Loucy (cell line): ENCODE measurements around the gene NAT14.

Source experiments
- H2AFZ ChIP-seq: fragments of 200-600 bp; sonication (generic); 2 replicates; pipeline ENCODE4 v1.6.0; 2016; ENCODE audit warnings: antibody characterized with exemption, mild to moderate bottlenecking, low read length, moderate library complexity
- H3F3A ChIP-seq: fragments of 200-600 bp; 2 replicates; pipeline ENCODE4 v1.6.0; 2016; ENCODE audit warnings: antibody characterized with exemption, low read depth, mild to moderate bottlenecking
- H3K27me3 ChIP-seq: fragments of 200-600 bp; sonication (generic); 2 replicates; pipeline ENCODE4 v1.6.1; 2014; ENCODE audit warnings: low read length, mild to moderate bottlenecking; ENCODE audit not compliant: insufficient read depth, poor library complexity, severe bottlenecking
- H3K36me3 ChIP-seq: fragments of 200-600 bp; sonication (generic); 2 replicates; pipeline ENCODE4 v1.6.1; 2016; ENCODE audit warnings: low read length; ENCODE audit not compliant: insufficient read depth
- H3K4me1 ChIP-seq: fragments of 200-600 bp; sonication (generic); 2 replicates; pipeline ENCODE4 v1.5.1; 2014; ENCODE audit warnings: low read length, mild to moderate bottlenecking; ENCODE audit not compliant: insufficient read depth, poor library complexity, severe bottlenecking
- H3K4me2 ChIP-seq: fragments of 200-600 bp; sonication (generic); 2 replicates; pipeline ENCODE4 v1.6.0; 2014; ENCODE audit warnings: antibody characterized with exemption, low read length, low read depth, mild to moderate bottlenecking; ENCODE audit not compliant: poor library complexity, severe bottlenecking
- H3K4me3 ChIP-seq: fragments of 200-600 bp; sonication (generic); 2 replicates; pipeline ENCODE4 v1.5.1; 2014; ENCODE audit warnings: low read length, mild to moderate bottlenecking, mixed read lengths; ENCODE audit not compliant: poor library complexity, severe bottlenecking
- H3K79me2 ChIP-seq: fragments of 200-600 bp; sonication (generic); 2 replicates; pipeline ENCODE4 v1.6.1; 2014; ENCODE audit warnings: low read length; ENCODE audit not compliant: insufficient read depth
- H3K9ac ChIP-seq: fragments of 200-600 bp; sonication (generic); 2 replicates; pipeline ENCODE4 v1.6.0; 2014; ENCODE audit warnings: mild to moderate bottlenecking, low read depth, low read length, moderate library complexity; ENCODE audit not compliant: poor library complexity, severe bottlenecking
- H3K9me2 ChIP-seq: fragments of 200-600 bp; sonication (generic); replicated peaks from 2 replicates; pipeline ENCODE4 v1.6.1; 2016; ENCODE audit warnings: low read depth, low read length, mixed read lengths
- H3K9me3 ChIP-seq: fragments of 200-600 bp; sonication (generic); 2 replicates; pipeline ENCODE4 v1.6.1; 2014; ENCODE audit warnings: mild to moderate bottlenecking, antibody characterized with exemption, low read length, low read depth; ENCODE audit not compliant: insufficient read depth
- H4K20me1 ChIP-seq: fragments of 200-600 bp; sonication (generic); 2 replicates; pipeline ENCODE4 v1.6.0; 2014; ENCODE audit warnings: antibody characterized with exemption, low read length, mild to moderate bottlenecking; ENCODE audit not compliant: insufficient read depth, poor library complexity, severe bottlenecking
- CTCF ChIP-seq: fragments of 200-600 bp; sonication (generic); conservative IDR thresholded peaks from 2 replicates; pipeline ENCODE4 v1.5.1; 2014; ENCODE audit warnings: mild to moderate bottlenecking, antibody characterized with exemption, low read length
- EZH2phosphoT487 ChIP-seq: fragments of 200-600 bp; IDR thresholded peaks from 2 replicates; pipeline ENCODE4 v1.6.1; 2018; ENCODE audit warnings: antibody characterized with exemption, mild to moderate bottlenecking, moderate library complexity, borderline replicate concordance

Gene NAT14

GRCh38 chr19:55503502-55504251 lies 18.7 kb downstream of the NAT14 start:
- peak overlapping the region; percentile 69 for H3K4me3 ChIP-seq

GRCh38 chr19:55504252-55504603 lies 19.2 kb downstream of the NAT14 start:
- peak overlapping the region; percentile 86 for H2AFZ ChIP-seq
- peak overlapping the region; percentile 75 for H3K4me2 ChIP-seq

More at GRCh38 chr19:55503502-55504251, 18.7 kb downstream of the NAT14 start:
- no peaks in the 10 kb centered on the region for H3K27me3 ChIP-seq
- H2AFZ ChIP-seq, result peak overlapping the region; percentile 86
- no peaks in the 10 kb centered on the region for H4K20me1 ChIP-seq
- H3K4me1 ChIP-seq, result peaks cover 25% of the 10 kb centered on the region
- H3K4me2 ChIP-seq, result peak overlapping the region; percentile 75
- TF ChIP-seq EZH2phosphoT487 (no peak), CTCF (peak; percentile 94)
- H3K9ac ChIP-seq, result peak overlapping the region; percentile 77
- H3K36me3 ChIP-seq, result no peaks in the 10 kb centered on the region
- H3K9me2 ChIP-seq, result no peaks in the 10 kb centered on the region
- no peaks in the 10 kb centered on the region for H3K9me3 ChIP-seq
- peaks cover 25% of the 10 kb centered on the region for H3K79me2 ChIP-seq
- H3F3A ChIP-seq, result no peaks in the 10 kb centered on the region

GRCh38 chr19:55504981-55505380 lies 20.0 kb downstream of the NAT14 start:
- Histone ChIP-seq H3K9ac (no peak overlapping the region), H3K27me3 (no peaks in the 10 kb centered on the region)

More at GRCh38 chr19:55504252-55504603, 19.2 kb downstream of the NAT14 start:
- H3K36me3 ChIP-seq, result no peaks in the 10 kb centered on the region
- no peaks in the 10 kb centered on the region for H3K27me3 ChIP-seq
- H3K9me3 ChIP-seq, result no peaks in the 10 kb centered on the region
- TF ChIP-seq EZH2phosphoT487, result no peak
- no peak for TF ChIP-seq CTCF
- peak overlapping the region; percentile 77 for H3K9ac ChIP-seq
- no peaks in the 10 kb centered on the region for H3F3A ChIP-seq
- peak overlapping the region; percentile 69 for H3K4me3 ChIP-seq
- H3K9me2 ChIP-seq, result no peaks in the 10 kb centered on the region
- peaks cover 25% of the 10 kb centered on the region for H3K4me1 ChIP-seq
- H3K79me2 ChIP-seq, result peaks cover 25% of the 10 kb centered on the region
- H4K20me1 ChIP-seq, result no peaks in the 10 kb centered on the region

More at GRCh38 chr19:55504981-55505380, 20.0 kb downstream of the NAT14 start:
- Histone ChIP-seq H3K36me3 (no peaks in the 10 kb centered on the region), H3F3A (no peaks in the 10 kb centered on the region), H3K79me2 (peaks cover 25% of the 10 kb centered on the region), H3K9me3 (no peaks in the 10 kb centered on the region), H2AFZ (no peak overlapping the region), H3K4me2 (no peak overlapping the region), H4K20me1 (no peaks in the 10 kb centered on the region), H3K4me3 (no peak overlapping the region), H3K4me1 (peaks cover 25% of the 10 kb centered on the region), H3K9me2 (no peaks in the 10 kb centered on the region)
- no peak for TF ChIP-seq CTCF
- TF ChIP-seq EZH2phosphoT487, result no peak
